DMS114 treated with DMSO at 0.1 percent for 48 hours (cell line): Measurements from ENCODE around the gene PHACTR3.

Experiments used
- DNase-seq: peaks from one replicate; lab custom pipeline; 2025; ENCODE audit not compliant: unreplicated experiment; lab: John Stamatoyannopoulos, UW

The PHACTR3 gene

GRCh38 chr20:59785986-59786795 lies 181.9 kb downstream of the PHACTR3 start:
- DNase-seq, result no peak

GRCh38 chr20:59786801-59787537 lies 182.6 kb downstream of the PHACTR3 start:
- DNase-seq, result no peak

GRCh38 chr20:59787538-59787890 lies 183.2 kb downstream of the PHACTR3 start:
- no peak for DNase-seq

- DNase-seq, result no peak
These were observed 183.9 kb downstream of the PHACTR3 start for GRCh38 chr20:59788196-59788735.

- DNase-seq, result no peak
These were observed 184.6 kb downstream of the PHACTR3 start for GRCh38 chr20:59788811-59789397.

GRCh38 chr20:59789686-59790085 lies 185.3 kb downstream of the PHACTR3 start:
- no peak for DNase-seq

GRCh38 chr20:59790346-59790745 lies 186.0 kb downstream of the PHACTR3 start:
- DNase-seq, result no peak

- DNase-seq, result no peak
These were observed 188.0 kb downstream of the PHACTR3 start for GRCh38 chr20:59792300-59792699.

GRCh38 chr20:59794555-59794954 lies 190.2 kb downstream of the PHACTR3 start:
- DNase-seq, result no peak

GRCh38 chr20:59800309-59800708 lies 196.0 kb downstream of the PHACTR3 start:
- DNase-seq, result no peak

GRCh38 chr20:59802018-59802417 lies 197.7 kb downstream of the PHACTR3 start:
- no peak for DNase-seq

GRCh38 chr20:59802471-59803221 lies 198.3 kb downstream of the PHACTR3 start:
- DNase-seq, result no peak

- DNase-seq, result no peak
These were observed 200.0 kb downstream of the PHACTR3 start for GRCh38 chr20:59804347-59804746.

GRCh38 chr20:59804871-59805665 lies 200.7 kb downstream of the PHACTR3 start:
- no peak for DNase-seq

- DNase-seq, result no peak
These were observed 201.6 kb downstream of the PHACTR3 start for GRCh38 chr20:59805786-59806577.

GRCh38 chr20:59806578-59806975 lies 202.2 kb downstream of the PHACTR3 start:
- no peak for DNase-seq

- DNase-seq, result no peak
These were observed 203.8 kb downstream of the PHACTR3 start for GRCh38 chr20:59807909-59808728.

- DNase-seq, result no peak
These were observed 204.5 kb downstream of the PHACTR3 start for GRCh38 chr20:59808729-59809381.
